CD4-positive, alpha-beta T cell treated with Interleukin-15 for 4 hours (primary cell): ENCODE measurements around the gene MAGI1.
"Not testable (repeated sequence)": the region's sequence is repeated elsewhere in the genome, so short reads cannot be mapped to it uniquely, and the experiment has no call there.

ENCODE experiments used
- DNase-seq: peaks from one replicate; pipeline ENCODE4 v3.0.0-alpha.2; 2020; ENCODE audit warnings: low spot score

Gene MAGI1

DNA sequence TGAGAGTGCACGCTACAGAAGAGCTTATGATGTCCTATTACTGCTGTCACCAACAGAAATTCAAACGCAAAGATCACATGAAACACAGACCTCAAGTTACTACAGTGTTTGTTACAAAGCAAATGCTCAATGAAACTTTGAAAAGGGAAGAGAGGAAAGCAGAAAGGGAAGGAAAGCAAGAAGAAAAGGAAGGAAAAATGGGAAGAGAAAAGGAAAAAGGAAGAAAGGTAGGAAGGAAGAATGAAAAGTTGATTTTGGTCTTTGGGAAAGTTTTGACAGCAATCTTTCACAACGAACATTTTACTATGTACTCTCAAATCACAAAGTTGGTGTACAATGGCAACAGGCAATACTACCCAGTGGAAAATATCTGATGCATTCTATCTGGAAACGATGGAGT is 514.8 kb downstream of the MAGI1 start:
- DNase-seq = no peak

GRCh38 chr3:65521032-65521431 is 517.7 kb downstream of the MAGI1 start:
- no peak for DNase-seq

DNA sequence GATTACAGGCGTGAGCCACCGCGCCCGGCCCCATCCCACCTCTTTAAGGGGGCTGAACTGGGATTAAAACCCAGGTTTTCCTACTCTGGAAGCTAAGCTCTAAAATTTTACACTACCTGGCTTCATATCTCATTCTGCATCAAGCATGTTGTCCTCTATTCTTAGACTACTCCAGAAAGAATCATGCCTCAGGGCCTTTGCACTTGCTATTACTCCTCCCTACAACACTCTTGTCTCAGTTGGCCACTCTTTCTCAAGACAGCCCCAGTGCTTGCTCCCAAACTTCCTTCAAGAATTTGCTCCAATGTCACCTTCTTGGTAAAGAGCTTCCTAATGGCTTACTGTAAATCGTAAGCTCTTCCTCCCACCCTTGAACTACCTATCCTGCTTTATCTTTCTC is 521.7 kb downstream of the MAGI1 start:
- DNase-seq = no peak

GRCh38 chr3:65514317-65514716 is 524.4 kb downstream of the MAGI1 start:
- not testable (repeated sequence) for DNase-seq

DNA sequence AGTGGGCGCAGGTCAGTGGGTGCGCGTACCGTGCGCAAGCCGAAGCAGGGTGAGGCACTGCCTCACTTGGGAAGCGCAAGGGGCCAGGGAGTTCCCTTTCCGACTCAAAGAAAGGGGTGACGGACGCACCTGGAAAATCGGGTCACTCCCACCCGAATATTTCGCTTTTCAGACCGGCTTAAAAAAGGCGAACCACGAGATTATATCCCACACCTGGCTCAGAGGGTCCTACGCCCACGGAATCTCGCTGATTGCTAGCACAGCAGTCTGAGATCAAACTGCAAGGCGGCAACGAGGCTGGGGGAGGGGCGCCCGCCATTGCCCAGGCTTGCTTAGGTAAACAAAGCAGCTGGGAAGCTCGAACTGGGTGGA is 529.3 kb downstream of the MAGI1 start:
- not testable (repeated sequence) for DNase-seq

GRCh38 chr3:65508750-65509422 is 529.8 kb downstream of the MAGI1 start:
- no peak for DNase-seq

DNA sequence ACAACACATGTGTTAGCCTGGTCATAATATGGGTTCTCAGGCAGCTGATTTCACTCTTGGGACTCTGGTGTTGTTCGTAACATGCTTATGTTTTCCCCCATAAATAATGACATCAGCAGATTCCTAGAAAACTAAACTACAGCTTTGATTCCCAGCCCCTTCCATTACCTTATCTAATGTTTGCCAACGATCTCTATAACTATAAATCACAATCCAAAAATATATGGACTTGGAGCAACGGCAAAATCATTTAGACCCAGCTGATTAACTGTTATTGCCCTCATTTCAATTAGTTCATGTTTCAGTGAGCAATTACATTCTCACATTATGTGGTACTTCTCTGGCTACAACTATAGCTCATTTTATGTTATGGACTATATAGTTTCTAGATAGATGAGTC is 531.3 kb downstream of the MAGI1 start:
- DNase-seq = no peak

GRCh38 chr3:65503776-65504175 is 534.9 kb downstream of the MAGI1 start:
- no peak for DNase-seq

- DNase-seq = no peak
These were observed 536.2 kb downstream of the MAGI1 start for GRCh38 chr3:65502526-65502925.

- DNase-seq = no peak
These were observed 538.1 kb downstream of the MAGI1 start for GRCh38 chr3:65500398-65501306.

DNA sequence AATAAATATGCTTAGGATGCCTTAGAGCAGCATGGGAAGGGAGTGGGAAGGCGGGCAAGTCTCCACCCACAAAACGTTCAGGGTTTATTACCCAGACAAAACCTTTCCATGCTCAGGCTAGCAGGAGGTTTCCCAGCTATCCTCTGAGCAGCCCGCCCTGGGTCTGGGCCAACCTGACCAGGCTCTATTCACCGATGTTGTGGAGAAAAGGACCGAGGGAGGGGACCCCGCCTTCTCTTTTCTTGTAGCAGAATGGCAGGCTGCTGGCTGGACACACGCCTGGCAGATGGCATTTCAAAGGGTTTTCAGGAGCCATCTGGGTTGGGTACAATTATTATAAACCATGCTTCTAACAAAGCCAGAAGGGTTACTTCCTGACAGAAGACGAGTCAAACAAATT is 540.9 kb downstream of the MAGI1 start:
- no peak for DNase-seq

DNA sequence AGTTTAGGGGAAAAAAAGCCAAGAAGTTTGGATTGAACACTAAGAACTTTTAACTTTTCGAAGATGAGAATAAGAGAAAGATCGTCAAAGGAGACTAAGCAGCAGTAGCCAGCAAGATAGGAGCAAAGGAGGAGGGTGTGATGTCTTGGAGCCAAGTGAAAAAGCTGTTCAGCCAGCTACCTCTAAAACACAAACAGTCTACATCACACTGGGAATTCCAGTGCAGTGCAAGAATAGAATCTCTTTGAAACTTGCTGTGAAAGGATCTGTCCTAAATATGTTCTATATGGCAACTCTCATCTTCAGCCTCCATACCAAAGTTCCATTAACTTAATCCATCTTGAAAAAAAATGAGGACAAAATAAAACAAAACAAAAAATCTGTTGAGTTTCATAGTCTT is 541.5 kb downstream of the MAGI1 start:
- no peak for DNase-seq

DNA sequence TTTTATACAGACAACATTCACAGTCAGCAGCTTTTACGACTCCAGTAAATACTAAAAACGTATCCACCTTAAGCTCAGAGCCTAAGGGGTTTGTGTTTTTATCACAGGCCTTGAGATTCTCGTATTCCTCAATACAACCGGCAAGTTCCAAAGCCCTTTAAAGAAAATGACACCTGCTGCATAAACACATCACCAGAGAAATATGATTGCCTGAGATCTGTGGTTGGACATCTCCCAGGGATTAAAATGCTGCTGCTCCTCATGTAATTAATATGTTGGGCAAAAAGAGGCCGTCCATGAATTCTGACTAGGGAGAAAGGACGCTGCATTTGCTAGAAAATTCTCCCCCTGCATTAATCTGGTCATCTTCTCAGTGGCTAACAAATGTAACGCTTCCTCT is 544.8 kb downstream of the MAGI1 start:
- DNase-seq = no peak

GRCh38 chr3:65493371-65493882 is 545.3 kb downstream of the MAGI1 start:
- no peak for DNase-seq

DNA sequence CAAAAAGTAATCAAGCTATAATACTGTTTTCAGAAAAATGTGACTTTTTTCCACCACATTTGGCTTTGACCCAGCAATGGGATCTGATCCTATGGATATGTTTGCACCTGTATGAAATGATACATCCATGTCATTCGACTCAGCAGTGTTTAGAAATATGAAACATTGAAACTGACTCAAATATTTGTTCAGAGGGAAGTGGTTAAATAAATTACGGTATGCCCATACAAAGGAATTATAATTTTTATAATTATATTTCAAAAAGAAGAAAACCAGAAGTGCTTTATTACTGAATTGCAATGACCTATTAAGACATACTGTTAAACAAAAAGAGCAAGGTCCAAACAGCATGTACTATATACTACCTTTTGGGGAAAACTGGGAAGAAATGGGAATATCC is 546.5 kb downstream of the MAGI1 start:
- DNase-seq = no peak

DNA sequence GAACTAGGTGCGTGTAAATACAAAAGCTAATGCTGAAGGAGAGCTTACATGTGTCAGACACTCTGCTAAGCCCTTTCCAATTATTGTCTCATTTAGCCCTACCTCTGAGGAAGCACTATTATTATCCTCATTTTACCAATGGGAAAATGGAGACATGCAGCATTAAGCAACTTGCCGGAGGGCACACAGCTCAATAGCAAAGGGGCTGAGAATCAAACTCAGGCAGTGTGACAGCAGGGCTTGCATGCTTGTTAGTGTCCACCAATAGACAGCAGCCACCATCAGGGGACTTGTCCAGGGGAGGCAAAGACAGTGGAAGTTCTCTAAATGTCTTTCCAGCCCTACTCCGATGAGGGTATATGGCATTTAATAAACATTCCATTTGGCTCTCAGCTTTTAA is 548.6 kb downstream of the MAGI1 start:
- DNase-seq = no peak

DNA sequence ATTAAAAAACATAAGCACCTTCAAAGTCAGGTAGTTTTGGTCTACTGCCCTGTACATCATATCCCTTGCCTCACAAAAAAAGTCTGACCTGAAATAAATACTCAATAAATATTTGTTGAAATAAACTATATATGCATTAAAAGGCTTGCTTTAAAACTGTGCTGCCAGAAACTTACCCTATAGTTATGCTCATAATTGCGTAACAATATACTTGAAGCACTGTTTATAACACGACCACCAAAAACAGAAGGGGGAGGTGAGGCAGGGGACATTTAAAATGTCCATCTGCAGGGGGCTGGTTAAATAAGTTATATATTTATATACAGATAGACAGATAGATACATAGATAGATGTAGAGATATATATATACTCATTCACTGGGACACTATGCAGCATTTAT is 549.5 kb downstream of the MAGI1 start:
- no peak for DNase-seq

GRCh38 chr3:65485826-65486469 is 552.8 kb downstream of the MAGI1 start:
- DNase-seq = no peak

DNA sequence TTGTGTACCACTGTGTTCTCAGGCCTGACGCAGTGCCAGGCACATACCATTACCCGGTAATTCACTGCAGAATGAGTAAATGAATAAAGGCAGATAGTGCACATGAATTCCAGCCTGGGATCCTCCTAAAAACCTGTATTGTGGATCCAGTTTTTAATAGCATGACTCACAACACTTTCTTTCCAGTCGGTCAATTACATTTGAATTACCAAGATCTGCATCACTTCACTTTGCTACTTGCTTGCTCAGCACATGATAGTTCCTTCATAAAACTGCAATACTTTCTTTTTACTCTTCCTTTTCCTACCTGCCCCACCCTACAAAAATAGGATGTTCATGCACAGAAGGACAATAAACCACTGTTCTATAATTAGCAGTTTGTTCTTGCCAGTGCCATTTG is 553.8 kb downstream of the MAGI1 start:
- DNase-seq = no peak

DNA sequence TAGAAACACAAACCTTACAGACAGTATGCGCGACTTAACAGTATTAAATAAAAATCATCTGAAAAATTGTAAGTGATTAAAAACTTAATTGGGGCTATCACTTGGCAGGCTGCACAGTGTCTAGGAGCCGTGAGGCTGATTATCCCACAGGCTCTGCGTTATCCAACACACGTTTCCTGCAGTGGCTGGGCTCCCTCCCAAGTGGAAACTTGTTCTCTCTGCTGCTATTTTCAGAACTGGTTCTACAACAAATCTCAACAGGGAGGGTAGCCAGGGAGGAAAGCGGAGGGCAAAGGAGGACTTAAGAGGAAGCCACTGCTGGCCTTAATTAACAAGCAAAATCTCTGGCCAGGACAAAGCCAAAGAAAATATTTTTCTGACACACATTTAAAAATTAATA is 555.2 kb downstream of the MAGI1 start:
- no peak for DNase-seq

- no peak for DNase-seq
These were observed 555.7 kb downstream of the MAGI1 start for GRCh38 chr3:65483011-65483410.

DNA sequence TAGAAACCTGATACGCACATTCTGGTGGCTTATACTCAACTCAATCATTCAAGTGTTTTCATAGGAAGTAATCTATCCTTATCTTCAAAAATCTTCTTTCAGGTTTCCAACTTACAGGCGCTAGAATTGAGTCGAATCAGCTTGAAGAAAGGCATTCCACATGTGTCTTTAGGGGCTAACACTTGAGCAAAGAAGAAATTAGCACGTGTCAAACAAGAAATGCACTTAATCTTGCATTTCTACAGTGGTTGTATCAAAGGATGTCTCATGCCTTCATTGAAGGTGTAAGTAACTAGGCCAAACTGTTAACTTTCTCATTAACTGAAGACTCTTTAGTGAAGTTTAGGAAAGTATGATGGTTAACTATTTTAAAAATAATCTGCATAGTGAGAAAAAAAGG is 557.6 kb downstream of the MAGI1 start:
- no peak for DNase-seq

- no peak for DNase-seq
These were observed 558.7 kb downstream of the MAGI1 start for GRCh38 chr3:65479990-65480389.
